Neural cell (in vitro differentiated cells): Measurements from ENCODE around the gene RNF169.

ENCODE experiments used
- EP300 ChIP-seq: fragments of 450-650 bp; conservative IDR thresholded peaks from 2 replicates; pipeline ENCODE4 v1.6.1; 2014; ENCODE audit warnings: antibody characterized with exemption, mild to moderate bottlenecking, moderate library complexity; ENCODE audit not compliant: poor library complexity, severe bottlenecking
- EZH2 ChIP-seq: fragments of 200-600, 300-800 bp; shearing (Covaris generic), sonication (generic); IDR thresholded peaks from 2 replicates; pipeline ENCODE4 v1.6.1; 2014; ENCODE audit warnings: antibody characterized with exemption, low read length, borderline replicate concordance, mild to moderate bottlenecking; ENCODE audit not compliant: insufficient read depth, poor library complexity, severe bottlenecking
- RAD21 ChIP-seq: fragments of 450-650 bp; conservative IDR thresholded peaks from 2 replicates; pipeline ENCODE4 v1.6.1; 2014; ENCODE audit warnings: antibody characterized with exemption, mild to moderate bottlenecking, moderate library complexity
- SMC3 ChIP-seq: fragments of 450-650 bp; conservative IDR thresholded peaks from 2 replicates; pipeline ENCODE4 v1.6.1; 2014; ENCODE audit warnings: antibody characterized with exemption, mild to moderate bottlenecking, moderate library complexity; ENCODE audit not compliant: poor library complexity
- TAF1 ChIP-seq: IDR thresholded peaks from 2 replicates; pipeline ENCODE4 v1.6.1; 2012; ENCODE audit warnings: low read depth
- TF ChIP-seq, protein P1 (sequence below): fragments of 450-650 bp; IDR thresholded peaks from 2 replicates; pipeline ENCODE4 v1.5.1; 2014; ENCODE audit warnings: antibody characterized with exemption, mild to moderate bottlenecking, moderate library complexity; ENCODE audit not compliant: poor library complexity, severe bottlenecking
- TF ChIP-seq, protein P2 (sequence below): IDR thresholded peaks from 2 replicates; pipeline ENCODE4 v1.6.1; 2012; ENCODE audit warnings: borderline replicate concordance

DNA sequence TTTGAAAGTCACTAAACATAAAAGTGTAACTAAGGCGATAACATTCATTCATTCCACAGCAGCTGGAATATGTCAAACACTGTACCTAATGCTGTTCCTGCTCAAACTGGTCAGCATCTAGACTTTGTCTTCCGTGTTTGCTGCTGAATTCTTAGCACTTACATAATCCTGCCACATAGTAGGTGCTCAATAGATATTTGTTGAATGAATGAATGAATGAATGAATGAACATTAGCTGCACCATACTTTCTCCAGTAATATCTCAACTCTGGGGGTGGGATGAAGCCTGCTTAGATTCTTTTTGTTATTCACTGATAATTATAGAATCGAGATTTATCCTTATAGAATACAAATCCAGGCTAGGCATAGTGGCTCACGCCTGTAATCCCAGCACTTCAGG lies 6.6 kb upstream of the RNF169 start:
- TF ChIP-seq, protein P1, sequence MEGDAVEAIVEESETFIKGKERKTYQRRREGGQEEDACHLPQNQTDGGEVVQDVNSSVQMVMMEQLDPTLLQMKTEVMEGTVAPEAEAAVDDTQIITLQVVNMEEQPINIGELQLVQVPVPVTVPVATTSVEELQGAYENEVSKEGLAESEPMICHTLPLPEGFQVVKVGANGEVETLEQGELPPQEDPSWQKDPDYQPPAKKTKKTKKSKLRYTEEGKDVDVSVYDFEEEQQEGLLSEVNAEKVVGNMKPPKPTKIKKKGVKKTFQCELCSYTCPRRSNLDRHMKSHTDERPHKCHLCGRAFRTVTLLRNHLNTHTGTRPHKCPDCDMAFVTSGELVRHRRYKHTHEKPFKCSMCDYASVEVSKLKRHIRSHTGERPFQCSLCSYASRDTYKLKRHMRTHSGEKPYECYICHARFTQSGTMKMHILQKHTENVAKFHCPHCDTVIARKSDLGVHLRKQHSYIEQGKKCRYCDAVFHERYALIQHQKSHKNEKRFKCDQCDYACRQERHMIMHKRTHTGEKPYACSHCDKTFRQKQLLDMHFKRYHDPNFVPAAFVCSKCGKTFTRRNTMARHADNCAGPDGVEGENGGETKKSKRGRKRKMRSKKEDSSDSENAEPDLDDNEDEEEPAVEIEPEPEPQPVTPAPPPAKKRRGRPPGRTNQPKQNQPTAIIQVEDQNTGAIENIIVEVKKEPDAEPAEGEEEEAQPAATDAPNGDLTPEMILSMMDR: no peak
- TF ChIP-seq EP300: no peak
- TF ChIP-seq EZH2: no peak
- TF ChIP-seq, protein P2, sequence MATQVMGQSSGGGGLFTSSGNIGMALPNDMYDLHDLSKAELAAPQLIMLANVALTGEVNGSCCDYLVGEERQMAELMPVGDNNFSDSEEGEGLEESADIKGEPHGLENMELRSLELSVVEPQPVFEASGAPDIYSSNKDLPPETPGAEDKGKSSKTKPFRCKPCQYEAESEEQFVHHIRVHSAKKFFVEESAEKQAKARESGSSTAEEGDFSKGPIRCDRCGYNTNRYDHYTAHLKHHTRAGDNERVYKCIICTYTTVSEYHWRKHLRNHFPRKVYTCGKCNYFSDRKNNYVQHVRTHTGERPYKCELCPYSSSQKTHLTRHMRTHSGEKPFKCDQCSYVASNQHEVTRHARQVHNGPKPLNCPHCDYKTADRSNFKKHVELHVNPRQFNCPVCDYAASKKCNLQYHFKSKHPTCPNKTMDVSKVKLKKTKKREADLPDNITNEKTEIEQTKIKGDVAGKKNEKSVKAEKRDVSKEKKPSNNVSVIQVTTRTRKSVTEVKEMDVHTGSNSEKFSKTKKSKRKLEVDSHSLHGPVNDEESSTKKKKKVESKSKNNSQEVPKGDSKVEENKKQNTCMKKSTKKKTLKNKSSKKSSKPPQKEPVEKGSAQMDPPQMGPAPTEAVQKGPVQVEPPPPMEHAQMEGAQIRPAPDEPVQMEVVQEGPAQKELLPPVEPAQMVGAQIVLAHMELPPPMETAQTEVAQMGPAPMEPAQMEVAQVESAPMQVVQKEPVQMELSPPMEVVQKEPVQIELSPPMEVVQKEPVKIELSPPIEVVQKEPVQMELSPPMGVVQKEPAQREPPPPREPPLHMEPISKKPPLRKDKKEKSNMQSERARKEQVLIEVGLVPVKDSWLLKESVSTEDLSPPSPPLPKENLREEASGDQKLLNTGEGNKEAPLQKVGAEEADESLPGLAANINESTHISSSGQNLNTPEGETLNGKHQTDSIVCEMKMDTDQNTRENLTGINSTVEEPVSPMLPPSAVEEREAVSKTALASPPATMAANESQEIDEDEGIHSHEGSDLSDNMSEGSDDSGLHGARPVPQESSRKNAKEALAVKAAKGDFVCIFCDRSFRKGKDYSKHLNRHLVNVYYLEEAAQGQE: no peak
- no peak for TF ChIP-seq SMC3
- TF ChIP-seq TAF1: no peak
- TF ChIP-seq RAD21: no peak
